Natural killer cell (primary cell): ENCODE data around the gene TOP3B. TPM values are rescaled to one million over a fixed set of nuclear protein-coding genes. Genes with fewer than 3 reads are reported as not detected.
A peak's percentile ranks its signal among the peaks of the same experiment; 100 is the strongest.

Experiments
- ATAC-seq, 3 donors: fragments of 150-1000 bp in 2 of 3; fragments of 200-7000 bp in 1 of 3; cut with Tn5 transposase; 1 replicate in 1 of 3; 2 replicates in 2 of 3; pipeline ENCODE4 v1.10.0; 2021; ENCODE audit warnings: mild to moderate bottlenecking in 2 of 3, moderate library complexity in 2 of 3
- DNase-seq, 2 donors: peaks; one replicate each; pipeline versions ENCODE4 v3.0.0 to v3.0.0-alpha.2; 2013 to 2021; ENCODE audit warnings: mixed read lengths in 1 of 2
- H3K27ac ChIP-seq: one replicate; pipeline ENCODE4 v1.5.1; 2013; ENCODE audit warnings: mild to moderate bottlenecking, low read length
- H3K27me3 ChIP-seq: one replicate; pipeline ENCODE4 v1.6.1; 2013; ENCODE audit warnings: low read length; ENCODE audit not compliant: control insufficient read depth, insufficient read depth
- H3K36me3 ChIP-seq: one replicate; pipeline ENCODE4 v1.6.1; 2013; ENCODE audit warnings: low read length; ENCODE audit not compliant: control insufficient read depth, insufficient read depth
- H3K4me1 ChIP-seq: one replicate; pipeline ENCODE4 v1.6.1; 2013; ENCODE audit warnings: low read length; ENCODE audit not compliant: control insufficient read depth, insufficient read depth
- H3K4me3 ChIP-seq: one replicate; pipeline ENCODE4 v1.5.1; 2013; ENCODE audit warnings: low read length
- H3K9me3 ChIP-seq: one replicate; pipeline ENCODE4 v1.6.1; 2013; ENCODE audit warnings: low read length; ENCODE audit not compliant: control insufficient read depth, insufficient read depth
- H3K27ac Mint-ChIP-seq, 2 donors: one replicate each; pipeline ENCODE4 v1.8.0; 2022; ENCODE audit warnings: mild to moderate bottlenecking in 2 of 2, mixed read lengths in 2 of 2, moderate library complexity in 1 of 2
- H3K27me3 Mint-ChIP-seq, 2 donors: one replicate each; pipeline ENCODE4 v1.8.0; 2022; ENCODE audit warnings: low read depth in 2 of 2, mixed read lengths in 2 of 2
- H3K36me3 Mint-ChIP-seq: one replicate; pipeline ENCODE4 v1.8.0; 2022; ENCODE audit warnings: mixed read lengths
- H3K4me1 Mint-ChIP-seq, 2 donors: one replicate each; pipeline ENCODE4 v1.8.0; 2022; ENCODE audit warnings: mixed read lengths in 2 of 2
- H3K4me3 Mint-ChIP-seq: one replicate; pipeline ENCODE4 v1.8.0; 2022; ENCODE audit warnings: mild to moderate bottlenecking, moderate library complexity, mixed read lengths
- H3K9me3 Mint-ChIP-seq, 2 donors: one replicate each; pipeline ENCODE4 v1.8.0; 2022; ENCODE audit warnings: mixed read lengths in 2 of 2
- CTCF ChIP-seq: fragments of 200-600 bp; IDR thresholded peaks from one replicate; pipeline ENCODE4 v1.8.0; 2022; ENCODE audit warnings: antibody characterized with exemption
- WGBS: methylation state at CpG from one replicate; pipeline ENCODE4 v1.1.7; 2013; ENCODE audit warnings: missing lambda C conversion rate; ENCODE audit not compliant: insufficient coverage; 5-methylcytosine and 5-hydroxymethylcytosine counted together
- intact Hi-C: fragments of 100-400 bp; cut with micrococcal nuclease; formaldehyde crosslinking; loops from one replicate; pipeline ENCODE4 v1.14.2; 2022
- total RNA-seq, 4 donors: library from RNA; stranded (reverse); fragments of 120-200 nt in 1 of 4; gene quantifications; one replicate each; pipeline versions ENCODE4 v1.2.3 to v1.2.4, GENCODE V29; 2013 to 2022

TOP3B gene
- total RNA-seq, 3 donors from 2014 or later (not counting 1 experiment from before 2014, with no cell fraction given) = 45.8 to 66.0 (median 62.7) TPM

DNA sequence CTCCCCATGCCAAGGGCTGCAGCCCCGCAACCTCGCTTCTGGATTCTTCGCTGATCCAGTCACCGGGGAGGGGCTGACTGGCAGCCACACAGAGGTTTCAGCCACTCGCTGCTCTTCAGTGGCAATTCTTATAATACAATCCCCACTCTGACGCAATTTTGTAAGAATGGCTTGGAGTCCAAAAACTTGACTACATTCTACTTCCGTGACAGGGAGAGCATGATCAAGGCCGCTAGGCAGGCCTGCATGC is 44.8 kb downstream of the TOP3B start:
- H3K27me3 ChIP-seq = no peaks in the 10 kb centered on the region
- peaks cover 59% of the 10 kb centered on the region for H3K4me1 ChIP-seq
- peak overlapping the region; percentile 58 for H3K27ac ChIP-seq
- no peaks in the 10 kb centered on the region for H3K9me3 ChIP-seq
- Mint-ChIP-seq H3K4me1 (peaks cover 22 to 39% of the 10 kb centered on the region in 2 donors), H3K36me3 (no peaks in the 10 kb centered on the region), H3K9me3 (no peaks in the 10 kb centered on the region), H3K27me3 (no peaks in the 10 kb centered on the region), H3K4me3 (peak overlapping the region; percentile 92), H3K27ac (peak overlapping the region; percentile 77 to 92)
- 55% methylated on average over 8 of the region's 8 CpGs for WGBS
- ATAC-seq = no peak
- DNase-seq = no peak
- intact Hi-C loops = loop anchor here (1.0 to 2.0 kb wide), 2 partner anchors 15 to 224 kb away; partner anchors contain the start of gene PPM1F
- no peak for TF ChIP-seq CTCF
- H3K4me3 ChIP-seq = no peak overlapping the region
- peaks cover 9% of the 10 kb centered on the region for H3K36me3 ChIP-seq

- Histone ChIP-seq H3K36me3 (peaks cover 14% of the 10 kb centered on the region), H3K27ac (peak overlapping the region; percentile 58), H3K27me3 (no peaks in the 10 kb centered on the region), H3K4me1 (peaks cover 53% of the 10 kb centered on the region), H3K4me3 (no peak overlapping the region), H3K9me3 (no peaks in the 10 kb centered on the region)
- no peaks in the 10 kb centered on the region for H3K9me3 Mint-ChIP-seq
- TF ChIP-seq CTCF = no peak
- peak overlapping the region; percentile 77 to 92 for H3K27ac Mint-ChIP-seq
- no peaks in the 10 kb centered on the region for H3K36me3 Mint-ChIP-seq
- no peaks in the 10 kb centered on the region for H3K27me3 Mint-ChIP-seq
- intact Hi-C loops = no loop called here
- no peak for DNase-seq
- no peak for ATAC-seq
- peaks cover 22 to 35% of the 10 kb centered on the region in 2 donors for H3K4me1 Mint-ChIP-seq
- 90% methylated on average over 20 of the region's 20 CpGs for WGBS
- peak overlapping the region; percentile 57 for H3K4me3 Mint-ChIP-seq
Observed at GRCh38 chr22:21937041-21937820, 45.4 kb downstream of the TOP3B start.

- peak in 1 of 2 donors; percentile 16 for DNase-seq
- H3K27me3 Mint-ChIP-seq = no peaks in the 10 kb centered on the region
Observed at GRCh38 chr22:21936151-21936775, 46.3 kb downstream of the TOP3B start.

More at GRCh38 chr22:21936151-21936775, 46.3 kb downstream of the TOP3B start:
- Histone ChIP-seq H3K4me3 (no peak overlapping the region), H3K27me3 (no peaks in the 10 kb centered on the region), H3K9me3 (no peaks in the 10 kb centered on the region), H3K36me3 (peaks cover 16% of the 10 kb centered on the region), H3K4me1 (peaks cover 45% of the 10 kb centered on the region), H3K27ac (peak overlapping the region; percentile 53)
- WGBS = 72% methylated on average over 15 of the region's 15 CpGs
- H3K4me1 Mint-ChIP-seq = peaks cover 18 to 29% of the 10 kb centered on the region in 2 donors
- H3K27ac Mint-ChIP-seq = peak overlapping the region in 1 of 2 donors; percentile 92
- TF ChIP-seq CTCF = no peak
- H3K9me3 Mint-ChIP-seq = no peaks in the 10 kb centered on the region
- no peak overlapping the region for H3K4me3 Mint-ChIP-seq
- no peaks in the 10 kb centered on the region for H3K36me3 Mint-ChIP-seq
- intact Hi-C loops = no loop called here
- no peak for ATAC-seq
